Putamen (tissue), 1 donor: ENCODE data around the gene SUGCT.

ENCODE experiments used
- DNase-seq: peaks from one replicate; pipeline ENCODE4 v3.0.0-alpha.2; 2016; ENCODE audit warnings: low spot score

SUGCT gene

DNA sequence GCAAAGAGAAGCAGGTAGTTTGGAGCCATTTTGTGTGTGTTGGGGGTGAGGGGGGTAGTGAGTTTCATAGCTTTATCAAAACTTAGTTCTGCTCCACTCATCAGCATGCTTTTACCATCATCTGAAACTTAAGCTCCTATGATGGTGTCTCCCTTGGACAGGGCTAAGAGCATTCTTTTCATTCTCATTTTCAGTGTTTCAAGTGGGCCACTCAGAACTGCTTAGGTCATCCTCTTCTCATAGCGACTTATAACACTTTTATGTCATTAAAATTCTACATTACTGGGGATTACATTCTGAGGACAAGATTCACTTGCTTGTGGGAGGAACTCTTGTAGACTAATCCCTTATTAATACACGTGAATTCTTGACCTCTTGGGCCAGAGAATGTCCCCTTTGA lies 649.4 kb downstream of the SUGCT start:
- no peak for DNase-seq

DNA sequence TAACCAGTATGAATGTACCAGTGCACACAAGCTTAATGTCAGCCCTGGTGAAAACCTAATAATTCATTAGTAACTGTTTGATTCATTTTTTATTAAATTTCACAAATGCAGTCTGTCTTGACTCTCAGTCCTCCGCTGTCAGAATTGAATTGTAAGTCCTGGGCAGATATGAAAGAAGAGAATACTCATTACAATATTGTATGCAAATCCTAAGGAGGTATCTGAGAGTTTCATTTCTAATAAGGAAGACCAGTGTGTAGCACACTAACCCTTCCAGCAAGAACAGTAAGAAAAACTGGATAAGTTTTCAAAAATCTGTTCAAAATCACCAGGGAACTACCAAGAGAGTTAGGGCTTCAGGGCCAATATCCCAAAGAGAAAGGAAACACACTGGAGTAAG lies 652.1 kb downstream of the SUGCT start:
- DNase-seq, result no peak

DNA sequence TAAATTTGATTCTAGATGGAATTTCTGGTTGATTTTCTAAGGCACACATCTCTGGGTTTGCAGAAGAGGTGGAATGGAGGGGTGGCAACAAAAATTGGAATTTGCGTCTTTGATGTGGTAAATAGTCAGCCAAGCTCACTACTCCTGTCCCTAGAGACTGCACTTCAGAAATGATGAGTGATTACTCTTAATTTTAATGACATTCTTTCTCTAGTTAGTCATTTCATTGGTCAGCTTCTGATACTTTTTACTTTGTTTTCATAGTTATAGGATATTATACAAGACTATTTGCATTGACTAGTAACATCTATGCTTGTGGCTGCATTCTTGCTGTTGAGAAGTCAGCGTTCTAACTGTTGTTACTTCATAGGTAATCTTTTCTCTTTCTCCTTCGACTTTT lies 658.3 kb downstream of the SUGCT start:
- no peak for DNase-seq

DNA sequence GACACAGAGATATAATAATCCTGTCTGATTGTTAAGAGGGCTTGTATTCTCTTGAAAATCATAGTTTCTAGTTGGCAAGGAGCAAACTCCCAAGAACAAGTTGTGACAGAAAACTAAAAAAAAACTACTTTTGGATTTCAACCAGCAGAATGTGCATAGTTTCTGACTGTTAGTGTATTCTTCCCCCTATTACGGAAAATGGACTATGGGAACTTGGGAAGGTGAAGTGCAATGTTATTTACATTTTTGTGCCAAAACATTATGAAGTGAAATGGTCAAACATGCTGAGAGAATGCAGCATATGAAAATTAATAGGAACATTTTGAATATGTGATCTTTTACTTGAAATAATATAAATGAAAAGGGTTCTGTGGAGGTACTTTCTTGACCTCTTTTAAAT lies 660.8 kb downstream of the SUGCT start:
- DNase-seq, result no peak

DNA sequence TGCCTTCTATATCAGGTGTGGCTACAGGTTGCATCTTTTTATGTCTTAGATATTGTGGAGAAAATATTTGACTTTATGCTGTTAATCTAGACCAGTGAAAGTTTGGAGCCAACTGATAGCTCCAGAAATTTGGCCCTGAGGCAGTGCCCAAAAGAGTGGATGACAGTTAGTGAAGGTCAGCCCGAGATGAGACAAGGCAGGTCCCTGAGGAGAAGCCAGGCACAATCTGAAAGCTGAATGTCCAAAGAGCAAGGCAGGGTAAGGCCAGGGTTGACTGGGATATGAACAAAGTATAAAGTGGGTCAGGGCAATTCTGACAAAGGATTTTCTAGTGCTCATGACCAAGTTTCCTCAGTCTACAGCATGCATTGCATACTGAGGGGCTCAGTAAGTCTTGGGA lies 661.9 kb downstream of the SUGCT start:
- no peak for DNase-seq

DNA sequence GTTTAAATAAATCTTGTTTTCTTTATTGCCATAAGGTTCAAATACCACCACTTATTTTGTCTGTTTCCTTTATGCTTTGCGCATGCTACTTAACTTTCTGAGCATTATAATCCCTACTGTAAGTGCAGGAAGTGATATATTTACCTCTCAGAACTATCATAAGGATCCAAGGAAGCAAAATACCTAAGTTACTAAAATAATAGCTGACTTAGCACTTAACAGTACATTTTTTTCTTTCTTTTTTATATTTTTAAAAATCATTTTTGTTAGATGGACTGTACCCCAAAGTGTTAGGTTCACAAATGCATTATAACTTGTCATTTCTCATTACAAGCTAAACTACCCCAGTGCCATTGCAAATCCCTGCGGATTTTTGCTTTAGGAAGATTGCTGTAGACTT lies 663.8 kb downstream of the SUGCT start:
- no peak for DNase-seq

DNA sequence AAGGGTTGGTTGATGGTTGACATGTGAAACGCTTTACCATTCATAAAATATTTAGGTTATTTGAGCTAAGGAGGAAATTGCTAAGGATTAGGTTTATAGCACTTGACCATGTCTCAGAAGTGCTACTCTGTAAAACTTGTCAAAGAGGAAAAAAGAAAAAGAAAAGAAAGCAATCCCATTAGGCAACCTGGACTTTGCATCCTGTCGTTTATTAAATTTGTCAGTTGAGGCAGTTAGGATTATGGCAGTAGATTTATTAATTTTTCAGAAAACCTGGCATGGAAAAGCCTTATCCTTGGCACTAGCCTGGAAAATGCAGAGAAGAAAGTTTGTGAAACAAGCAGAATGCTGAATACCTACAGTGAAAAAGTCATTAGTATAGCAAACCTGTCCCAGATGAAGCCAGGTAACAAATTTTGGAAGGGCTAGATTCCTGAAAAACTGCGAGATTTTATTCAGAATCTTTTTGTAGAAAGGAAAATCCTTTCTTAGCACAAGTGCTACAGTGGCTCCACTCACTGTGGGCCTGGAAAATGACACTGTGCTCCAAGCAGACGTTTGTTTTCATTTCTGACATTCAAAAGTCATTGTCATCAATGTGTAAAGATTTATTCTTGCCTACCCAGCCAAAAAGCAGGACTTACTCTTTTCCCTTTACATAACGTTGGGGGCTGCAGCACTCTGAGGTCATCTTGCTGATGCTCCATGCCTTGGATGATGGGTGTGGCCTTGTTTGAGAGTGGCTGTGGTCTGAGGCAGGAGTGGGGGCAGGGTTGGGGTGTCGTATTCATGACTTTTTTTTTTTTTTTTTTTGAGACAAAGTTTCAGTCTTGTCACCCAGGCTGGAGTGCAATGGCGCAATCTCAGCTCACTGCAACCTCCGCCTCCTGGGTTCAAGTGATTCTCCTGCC lies 664.9 kb downstream of the SUGCT start:
- no peak for DNase-seq

DNA sequence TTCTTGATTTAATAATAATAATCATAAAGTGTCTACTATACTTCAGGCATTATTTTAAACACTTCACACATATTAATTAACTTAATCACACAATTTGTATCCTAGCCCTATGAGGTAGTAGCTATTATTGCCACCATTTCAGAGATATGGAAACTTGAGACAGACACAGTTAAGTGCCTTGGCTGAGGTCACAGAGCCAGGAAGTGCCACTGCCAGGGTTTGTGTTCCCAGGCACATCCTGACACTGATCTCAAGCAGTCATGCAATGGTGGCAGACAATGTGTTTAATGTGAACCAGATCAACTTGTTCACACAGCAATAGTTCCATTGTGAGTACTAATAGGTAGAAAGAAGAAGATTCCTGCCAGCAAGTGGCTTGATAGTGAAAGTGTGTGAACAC lies 666.0 kb downstream of the SUGCT start:
- DNase-seq, result no peak

DNA sequence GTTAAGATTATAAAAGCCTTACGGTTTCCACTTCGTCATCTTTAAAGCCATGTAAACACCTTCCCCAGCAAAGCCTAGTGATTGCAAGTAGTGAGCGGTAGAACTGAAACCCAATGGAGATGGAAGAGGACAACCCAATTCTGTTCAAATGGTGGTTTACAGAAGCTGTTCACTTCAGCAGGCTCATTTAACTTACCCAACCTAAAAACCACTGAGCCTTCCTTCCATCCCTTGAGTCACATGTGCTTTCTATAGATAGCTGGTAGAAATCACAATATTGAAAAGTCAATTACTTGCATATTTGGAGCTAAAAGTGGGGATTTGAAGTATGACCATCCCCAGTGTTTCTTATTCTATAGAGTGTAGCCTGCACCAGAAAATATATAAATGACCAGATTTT lies 667.7 kb downstream of the SUGCT start:
- no peak for DNase-seq

DNA sequence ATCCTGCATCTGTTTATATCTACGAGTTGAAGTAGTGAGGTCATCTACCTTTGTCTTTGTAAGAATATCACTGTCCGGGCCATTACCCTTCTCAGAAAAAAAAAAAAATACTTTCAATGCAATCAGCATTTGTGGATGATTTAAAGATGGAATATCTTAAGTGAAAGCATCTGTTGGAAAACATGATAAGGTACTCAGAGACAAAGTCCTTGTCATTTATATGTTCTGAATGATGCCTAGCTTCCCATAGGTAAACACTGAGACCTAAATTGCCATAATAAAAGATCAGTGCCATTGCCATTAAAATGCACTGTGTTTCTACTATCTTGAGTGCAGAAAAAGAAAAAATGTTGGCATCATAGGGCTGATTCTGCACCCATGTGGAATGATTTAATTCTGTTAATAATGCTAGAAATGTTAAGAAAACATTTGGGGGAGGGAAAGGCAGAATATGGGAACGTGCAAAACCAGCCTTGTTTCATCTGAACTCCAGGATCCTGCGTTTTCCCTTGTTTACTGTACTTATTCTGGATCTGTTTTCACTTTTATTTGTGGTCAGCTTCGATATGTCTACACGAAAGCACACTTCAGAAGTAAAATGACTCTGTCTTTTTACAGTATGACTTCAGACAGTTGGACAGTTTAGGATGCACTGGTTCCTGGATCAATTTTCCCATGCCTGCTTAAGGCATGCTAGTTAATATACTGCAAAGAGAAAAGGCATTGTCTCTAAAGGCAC lies 669.8 kb downstream of the SUGCT start:
- no peak for DNase-seq

DNA sequence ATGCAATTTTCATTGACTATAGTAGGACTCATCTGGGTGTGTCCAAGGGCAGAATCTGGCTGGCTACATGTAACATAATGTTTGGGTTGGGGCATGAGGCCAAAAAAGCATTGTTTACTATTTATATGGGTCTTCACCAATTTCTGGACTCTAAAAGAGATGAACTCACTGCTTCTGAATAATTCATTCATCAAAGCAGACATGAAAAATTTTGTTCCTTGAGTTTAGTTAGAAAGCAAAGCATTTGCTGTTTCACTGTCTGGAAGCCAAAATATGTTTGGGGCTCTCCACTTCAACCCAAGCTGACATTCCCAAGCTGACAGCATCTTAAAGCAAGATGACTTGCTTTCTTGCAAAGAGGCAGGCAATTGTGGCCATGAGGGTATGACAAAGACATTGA lies 670.6 kb downstream of the SUGCT start:
- DNase-seq, result no peak

DNA sequence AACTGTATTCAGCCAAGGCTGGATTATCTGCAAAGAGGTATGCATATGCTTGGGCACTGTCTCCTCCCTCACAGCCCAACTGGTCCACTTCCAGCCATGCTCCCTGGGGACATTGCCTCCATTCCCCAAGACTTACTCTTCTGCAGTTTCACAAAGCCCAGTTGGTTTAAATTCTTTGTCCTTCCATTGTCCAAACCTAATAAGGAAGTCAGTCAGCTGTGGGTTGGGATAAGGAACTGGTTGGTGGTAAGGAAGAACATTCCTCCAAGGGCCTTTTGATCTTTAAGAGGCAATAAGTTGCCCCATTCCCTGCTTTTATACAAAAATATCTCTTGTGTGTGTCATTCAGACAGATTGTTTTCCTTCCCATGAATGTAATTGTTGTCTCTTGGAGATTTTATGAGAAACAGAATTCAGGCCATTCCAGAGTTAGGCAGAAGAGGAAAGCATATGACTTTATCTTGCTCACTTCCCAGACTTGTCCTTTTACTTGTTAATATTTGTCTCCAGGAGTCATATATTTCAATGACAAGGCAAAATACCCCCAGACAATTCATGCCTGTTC lies 673.7 kb downstream of the SUGCT start:
- DNase-seq, result no peak

DNA sequence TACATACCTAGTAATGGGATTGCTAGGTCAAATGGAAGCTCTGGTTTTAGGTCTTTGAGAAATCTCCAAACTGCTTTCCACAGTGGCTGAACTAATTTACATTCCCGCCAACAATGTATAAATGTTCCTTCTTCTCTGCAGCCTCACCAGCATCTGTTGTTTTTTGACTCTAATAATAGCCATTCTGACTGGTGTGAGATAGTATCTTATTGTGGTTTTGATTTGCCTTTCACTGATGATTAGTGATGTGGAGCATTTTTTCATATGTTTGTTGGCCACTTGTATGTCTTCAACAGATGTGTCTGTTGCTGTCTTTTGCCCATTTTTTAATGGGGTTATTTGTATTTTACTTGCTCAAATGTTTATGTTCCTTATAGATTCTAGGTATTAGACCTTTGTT lies 675.5 kb downstream of the SUGCT start:
- no peak for DNase-seq

DNA sequence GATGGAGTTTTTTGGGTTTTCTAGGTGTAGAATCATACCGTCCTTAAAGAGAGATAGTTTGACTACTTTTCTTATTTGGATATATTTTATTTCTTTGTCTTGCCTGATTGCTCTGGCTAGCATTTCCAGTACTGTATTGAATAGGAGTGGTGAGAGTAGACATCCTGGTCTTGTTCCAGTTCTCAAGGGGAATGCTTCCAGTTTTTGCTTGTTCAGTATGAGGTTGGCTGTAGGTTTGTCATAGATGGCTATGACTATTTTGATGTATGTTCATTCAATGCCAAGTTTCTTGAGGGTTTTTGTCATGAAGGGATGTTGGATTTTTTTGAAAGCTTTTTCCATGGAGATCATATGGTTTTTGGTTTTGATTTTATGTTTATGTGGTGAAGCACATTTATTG lies 676.9 kb downstream of the SUGCT start:
- no peak for DNase-seq

DNA sequence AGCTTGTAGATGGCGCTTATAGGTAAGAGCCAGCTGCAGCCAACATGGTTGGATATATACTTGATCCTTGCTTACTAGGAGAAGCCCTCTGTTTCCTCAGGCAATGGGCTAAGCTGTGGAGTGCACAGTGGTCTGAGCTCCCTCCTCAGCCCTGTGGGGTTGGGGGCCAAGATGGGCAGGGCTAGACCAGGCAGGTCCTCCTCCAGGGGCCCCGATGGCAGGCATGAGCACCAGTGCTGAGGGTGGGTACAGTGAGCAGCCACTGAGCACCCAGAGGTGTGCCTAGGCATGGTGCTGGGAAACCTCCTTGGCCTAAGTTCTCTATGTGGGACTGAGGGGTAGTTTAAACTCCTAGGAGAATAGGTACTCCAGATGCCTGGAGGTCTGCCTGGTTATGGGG lies 680.2 kb downstream of the SUGCT start:
- DNase-seq, result no peak

DNA sequence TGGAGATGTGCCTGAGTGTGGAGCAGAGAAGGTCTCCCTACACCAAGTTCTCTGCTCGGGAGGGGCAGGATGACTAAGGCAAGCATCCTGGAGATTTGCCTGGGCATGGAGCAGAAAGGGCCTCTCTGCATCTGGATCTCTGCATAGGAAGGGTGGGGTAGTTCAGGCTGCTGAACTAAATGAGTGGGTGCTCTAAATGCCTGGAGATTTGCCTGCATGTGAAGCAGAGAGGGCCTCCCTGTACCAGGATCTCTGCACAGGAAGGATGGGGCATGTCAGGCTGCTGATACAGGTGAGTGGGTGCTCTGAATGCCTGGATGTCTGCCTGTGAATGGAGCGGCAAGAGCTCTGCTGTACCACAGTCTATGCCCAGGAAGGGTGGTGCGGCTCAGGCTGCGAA lies 680.7 kb downstream of the SUGCT start:
- peak; percentile 27 for DNase-seq

DNA sequence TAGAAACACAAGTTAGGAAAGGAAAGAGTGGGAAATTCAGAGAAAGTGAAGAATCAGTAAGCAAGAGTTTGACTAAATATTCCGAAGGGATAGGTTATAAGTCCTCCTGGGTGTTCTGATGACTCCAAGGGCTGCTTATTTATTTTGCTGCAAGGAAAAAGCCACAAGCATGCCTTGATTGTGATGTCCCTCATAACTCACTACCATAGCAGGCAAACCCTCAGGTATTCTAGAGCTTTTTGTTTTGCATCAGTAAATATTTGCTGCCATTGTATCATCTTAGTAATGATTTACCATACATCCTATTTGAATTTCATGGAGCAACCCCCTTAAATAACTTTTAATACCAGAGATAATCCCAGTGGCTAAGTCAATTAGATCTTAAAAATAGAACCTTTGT lies 688.1 kb downstream of the SUGCT start:
- no peak for DNase-seq

DNA sequence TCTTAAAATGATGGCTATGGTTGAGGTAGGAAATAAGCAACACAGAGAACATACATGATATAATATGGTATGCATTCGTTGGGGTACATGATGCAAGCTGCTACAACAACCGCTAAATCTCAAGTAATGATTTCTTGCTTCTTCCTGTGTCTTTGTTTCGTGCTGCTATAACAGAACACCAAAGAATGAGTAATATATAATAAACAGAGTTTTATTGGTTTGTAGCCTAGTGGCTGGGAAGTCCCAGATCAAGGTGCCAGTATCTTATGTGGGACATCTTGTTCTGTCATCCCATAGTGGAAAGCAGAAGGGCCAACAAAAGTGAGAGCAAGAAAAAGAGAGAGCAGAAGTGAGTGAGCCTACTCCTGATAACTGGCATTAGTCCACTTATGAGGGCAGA lies 689.7 kb downstream of the SUGCT start:
- no peak for DNase-seq

DNA sequence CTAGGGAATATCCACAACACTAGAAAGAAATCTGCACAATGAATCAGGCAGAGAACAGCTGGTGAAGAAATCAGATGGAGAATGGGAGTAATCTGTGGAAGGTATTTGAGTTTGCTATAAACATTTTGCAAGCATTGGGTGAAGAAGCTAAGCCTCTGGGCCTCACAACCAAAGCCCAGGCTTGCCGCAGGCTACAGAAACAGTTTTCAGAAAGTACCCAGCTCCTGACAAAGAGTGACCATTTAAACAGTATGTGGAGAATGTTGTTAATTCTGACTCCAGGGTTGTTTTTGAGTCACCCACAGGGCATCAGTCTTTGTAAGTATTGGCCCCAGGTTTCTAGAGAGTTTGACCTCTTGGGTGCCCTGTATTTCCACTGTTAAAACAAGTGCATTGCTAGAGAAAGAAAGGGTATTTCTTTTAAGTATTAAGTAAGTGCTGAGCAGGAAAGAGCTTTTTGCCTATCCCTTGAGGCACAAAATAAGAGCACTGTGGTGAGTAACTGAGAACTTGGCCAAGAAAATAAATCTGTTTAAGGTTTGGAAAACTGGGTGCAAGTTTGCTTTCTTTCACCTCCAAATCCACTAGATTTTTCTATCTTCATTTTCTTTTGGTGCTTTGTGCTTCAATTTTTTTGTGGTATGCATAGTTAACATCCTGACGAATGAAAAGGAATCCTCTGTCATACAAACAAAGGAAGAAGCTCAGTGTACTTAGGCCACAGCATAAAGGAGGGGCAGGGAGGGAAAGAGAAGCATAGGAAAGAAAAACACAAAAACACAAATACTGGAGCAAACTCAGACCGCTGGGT lies 691.8 kb downstream of the SUGCT start:
- no peak for DNase-seq

DNA sequence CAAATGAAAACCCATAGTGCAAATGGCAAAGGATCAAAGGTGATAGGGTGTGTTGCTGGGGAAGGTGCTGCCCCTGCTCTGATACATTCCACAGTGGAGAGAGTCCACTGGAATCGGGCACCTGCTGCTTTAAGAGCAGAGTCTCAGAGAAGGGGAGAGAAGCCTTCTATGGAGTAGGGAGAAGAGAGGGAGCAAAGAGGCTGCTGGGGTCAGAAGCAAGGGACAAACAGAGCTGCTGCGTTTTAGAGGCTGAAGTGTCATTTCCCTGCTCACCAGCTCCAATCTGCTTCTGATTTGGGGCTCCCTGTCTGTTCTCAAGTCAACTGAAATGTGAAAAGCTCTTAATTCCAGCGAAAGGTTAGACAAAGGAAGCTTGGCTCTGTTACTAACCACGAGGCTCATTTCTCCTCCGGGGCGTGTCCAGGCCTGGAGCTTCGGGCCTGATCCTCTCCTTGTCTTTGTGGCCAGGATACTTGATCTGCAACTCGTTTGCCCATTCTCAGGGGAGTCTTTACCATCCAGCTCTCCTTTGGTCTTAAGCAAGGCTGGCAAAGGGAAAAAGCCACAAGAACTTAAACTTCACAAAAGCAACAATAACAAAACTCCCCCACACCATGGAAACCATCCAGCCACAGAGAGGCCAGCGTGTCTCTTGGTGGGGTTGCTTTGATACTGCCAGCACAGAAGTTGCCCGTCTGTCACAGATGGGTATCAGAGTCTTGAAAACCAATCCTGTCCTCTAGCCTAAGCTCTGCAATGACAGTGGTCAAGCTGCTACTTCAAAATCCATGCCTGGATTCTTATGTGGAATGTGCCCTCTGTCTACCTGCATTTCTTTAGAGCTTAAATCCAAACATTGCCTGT lies 692.6 kb downstream of the SUGCT start:
- DNase-seq, result no peak
